Left hindlimb (tissue), 1 donor: Measurements from ENCODE around the gene ACY1.
A peak's percentile ranks its signal among the peaks of the same experiment; 100 is the strongest.
"Not testable (repeated sequence)": the region's sequence is repeated elsewhere in the genome, so short reads cannot be mapped to it uniquely, and the experiment has no call there.

Experiments used
- DNase-seq: peaks from one replicate; pipeline ENCODE4 v3.0.0-alpha.2; 2018

The ACY1 gene

DNA sequence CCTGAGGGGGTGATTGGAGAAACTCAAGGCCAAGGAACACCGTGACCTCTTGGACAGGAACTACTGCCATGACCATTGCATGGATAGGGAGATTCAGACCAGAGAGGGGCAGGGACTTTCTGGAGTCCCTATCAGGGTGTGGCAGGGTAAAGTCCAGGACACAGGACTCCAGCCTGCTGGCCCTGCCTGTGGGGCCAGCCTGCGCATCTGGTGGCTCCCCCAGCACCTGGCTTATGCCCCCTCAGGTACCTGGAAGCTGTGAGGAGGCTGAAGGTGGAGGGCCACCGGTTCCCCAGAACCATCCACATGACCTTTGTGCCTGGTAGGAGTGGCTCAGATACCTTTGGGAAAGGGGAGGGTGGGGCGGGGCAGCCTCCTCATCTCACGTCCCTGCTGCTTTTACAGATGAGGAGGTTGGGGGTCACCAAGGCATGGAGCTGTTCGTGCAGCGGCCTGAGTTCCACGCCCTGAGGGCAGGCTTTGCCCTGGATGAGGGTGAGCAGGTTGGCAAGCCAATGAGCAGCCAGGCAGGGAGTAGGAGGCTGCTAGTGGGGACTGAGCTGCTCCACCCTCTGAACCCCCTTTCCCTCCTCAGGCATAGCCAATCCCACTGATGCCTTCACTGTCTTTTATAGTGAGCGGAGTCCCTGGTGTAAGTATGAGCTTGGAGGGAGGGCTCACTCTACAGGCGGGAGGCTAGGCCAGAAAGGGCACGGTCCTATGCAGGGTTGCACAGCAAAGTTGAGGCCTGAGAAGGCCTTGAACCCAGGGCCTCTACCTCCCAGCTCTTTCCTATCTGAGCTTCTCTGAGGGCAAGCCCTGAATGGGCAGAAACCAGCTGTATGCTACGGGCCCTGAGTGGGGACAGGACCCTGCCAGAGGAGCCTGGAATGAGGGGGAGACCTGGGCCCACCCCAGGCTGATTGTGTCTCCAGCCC lies 2.9 kb downstream of the ACY1 start:
- DNase-seq = no peak

DNA sequence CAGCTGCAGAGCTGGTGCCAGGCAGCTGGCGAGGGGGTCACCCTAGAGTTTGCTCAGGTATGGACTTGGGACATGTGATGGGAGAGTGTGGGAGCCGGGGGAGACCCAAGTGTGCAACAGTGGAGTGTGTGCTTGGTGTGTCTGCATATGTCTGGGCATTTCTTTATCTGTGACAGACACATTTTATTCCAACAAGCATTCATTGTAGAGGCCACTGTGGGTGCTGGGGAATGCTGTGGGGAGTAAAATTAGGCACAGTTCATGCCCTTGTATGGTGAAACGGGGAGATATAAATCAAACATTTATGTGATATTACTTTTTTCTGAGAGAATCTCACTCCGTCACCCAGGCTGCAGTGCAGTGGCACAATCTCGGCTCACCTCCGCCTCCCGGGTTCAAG lies 4.2 kb downstream of the ACY1 start:
- no peak for DNase-seq

DNA sequence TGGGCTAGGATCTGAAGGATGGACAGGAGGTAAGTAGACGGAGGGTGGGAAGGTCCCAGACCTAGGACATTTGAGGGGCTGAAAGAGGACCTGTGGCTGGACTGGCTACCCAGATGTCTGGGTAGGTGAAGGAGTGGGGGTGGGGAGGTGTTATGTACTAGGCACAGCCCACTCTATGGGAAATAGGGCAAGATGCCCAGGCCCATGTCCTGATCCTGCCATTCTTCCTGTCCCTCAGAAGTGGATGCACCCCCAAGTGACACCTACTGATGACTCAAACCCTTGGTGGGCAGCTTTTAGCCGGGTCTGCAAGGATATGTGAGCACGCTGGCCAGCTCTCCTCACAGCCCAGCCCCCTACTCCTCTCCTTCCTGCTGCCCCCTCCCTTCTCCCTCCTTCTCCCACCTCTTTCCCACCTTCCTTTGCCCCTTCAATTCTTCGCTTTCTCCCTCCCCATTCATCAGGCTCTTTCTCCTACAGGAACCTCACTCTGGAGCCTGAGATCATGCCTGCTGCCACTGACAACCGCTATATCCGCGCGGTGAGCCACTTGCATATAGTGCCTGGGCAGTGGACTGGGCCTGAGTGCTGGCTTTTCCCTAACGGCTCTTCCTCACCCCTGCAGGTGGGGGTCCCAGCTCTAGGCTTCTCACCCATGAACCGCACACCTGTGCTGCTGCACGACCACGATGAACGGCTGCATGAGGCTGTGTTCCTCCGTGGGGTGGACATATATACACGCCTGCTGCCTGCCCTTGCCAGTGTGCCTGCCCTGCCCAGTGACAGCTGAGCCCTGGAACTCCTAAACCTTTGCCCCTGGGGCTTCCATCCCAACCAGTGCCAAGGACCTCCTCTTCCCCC lies 5.2 kb downstream of the ACY1 start:
- DNase-seq = no peak

DNA sequence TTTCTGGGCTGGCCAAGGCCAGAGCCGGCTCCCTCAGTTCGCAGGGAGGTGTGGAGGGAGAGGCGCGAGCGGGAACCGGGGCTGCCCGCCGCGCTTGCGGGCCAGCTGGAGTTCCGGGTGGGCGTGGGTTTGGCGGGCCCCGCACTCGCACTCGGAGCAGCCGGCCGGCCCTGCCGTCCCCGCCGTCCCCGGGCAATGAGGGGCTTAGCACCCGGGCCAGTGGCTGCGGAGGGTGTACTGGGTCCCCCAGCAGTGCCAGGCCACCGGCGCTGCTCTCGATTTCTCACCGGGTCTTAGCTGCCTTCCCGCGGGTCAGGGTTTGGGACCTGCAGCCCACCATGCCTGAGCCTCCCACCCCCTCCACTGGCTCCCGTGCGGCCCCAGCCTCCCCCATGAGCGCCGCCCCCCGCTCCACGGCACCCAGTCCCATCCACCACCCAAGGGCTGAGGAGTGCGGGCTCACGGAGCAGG lies 7.2 kb downstream of the ACY1 start:
- DNase-seq = not testable (repeated sequence)

DNA sequence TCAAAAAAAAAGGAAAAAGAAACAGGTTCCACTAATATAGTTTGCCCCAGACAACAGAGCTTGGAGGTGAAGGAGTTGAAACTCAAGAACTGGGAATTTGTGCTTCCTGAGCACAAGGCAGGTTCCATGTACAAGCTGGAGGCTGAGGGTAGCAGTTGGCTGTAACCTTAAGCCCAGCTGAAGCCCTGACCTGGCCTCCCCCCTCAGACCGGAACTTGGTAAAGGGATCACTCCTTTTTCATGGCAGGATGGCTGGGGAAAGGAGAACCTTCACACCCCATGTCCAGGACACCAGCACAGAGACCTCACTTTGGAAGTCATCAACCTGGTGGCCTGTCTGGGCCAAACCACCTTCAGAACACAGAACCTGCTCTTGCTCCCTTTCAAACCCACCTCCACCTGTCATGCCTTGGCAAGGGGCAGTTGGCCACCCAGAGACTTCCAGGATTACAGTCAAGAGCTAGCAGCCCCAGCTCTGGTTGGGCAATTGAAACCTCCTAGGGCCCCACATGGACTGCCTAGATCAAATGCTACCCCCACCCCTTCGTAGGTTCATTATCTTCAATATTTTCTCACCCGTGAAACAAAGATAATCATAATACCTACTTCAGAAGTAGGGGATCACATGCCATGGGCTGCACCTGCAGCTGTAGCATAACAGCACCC lies 8.8 kb downstream of the ACY1 start:
- DNase-seq = no peak

DNA sequence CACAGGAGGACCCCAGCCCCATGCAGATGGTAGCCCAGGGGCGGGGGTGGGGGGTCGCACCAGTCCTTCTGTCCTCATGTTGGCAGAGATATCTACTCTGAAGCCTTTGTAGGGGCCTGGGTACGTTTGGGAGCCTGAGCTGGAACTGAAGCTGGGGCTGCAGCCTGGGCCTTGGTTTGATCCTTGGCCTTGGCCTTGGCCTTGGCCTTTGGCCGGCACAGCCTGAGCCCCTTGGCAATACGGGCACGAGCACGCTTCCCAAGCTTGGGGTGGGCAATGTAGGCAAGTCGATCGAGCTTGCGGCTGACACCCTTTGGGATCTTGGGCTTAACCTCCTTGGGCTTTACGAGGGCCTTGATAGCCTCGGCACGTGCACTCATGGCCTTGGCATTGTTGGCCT lies 10.3 kb downstream of the ACY1 start:
- not testable (repeated sequence) for DNase-seq

DNA sequence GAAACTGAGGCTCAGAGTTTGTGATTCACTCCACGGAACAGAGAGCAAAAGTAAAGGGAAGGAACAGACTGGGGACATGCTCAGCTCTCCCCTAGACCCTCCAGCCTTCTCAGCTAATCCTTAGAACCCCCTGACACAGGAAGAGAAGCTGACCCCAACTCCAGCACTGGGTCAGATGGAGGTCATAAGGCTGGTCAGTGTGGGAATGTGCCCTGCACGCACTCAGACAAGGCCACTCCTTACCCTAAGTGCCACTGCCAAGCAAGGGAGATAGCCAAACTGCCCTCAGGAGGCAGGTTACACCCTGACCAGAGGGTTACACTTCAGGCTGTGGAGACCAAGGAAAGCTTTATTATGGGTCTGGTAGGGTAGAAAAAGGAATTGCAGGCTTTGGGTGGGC lies 11.2 kb downstream of the ACY1 start:
- DNase-seq = no peak

DNA sequence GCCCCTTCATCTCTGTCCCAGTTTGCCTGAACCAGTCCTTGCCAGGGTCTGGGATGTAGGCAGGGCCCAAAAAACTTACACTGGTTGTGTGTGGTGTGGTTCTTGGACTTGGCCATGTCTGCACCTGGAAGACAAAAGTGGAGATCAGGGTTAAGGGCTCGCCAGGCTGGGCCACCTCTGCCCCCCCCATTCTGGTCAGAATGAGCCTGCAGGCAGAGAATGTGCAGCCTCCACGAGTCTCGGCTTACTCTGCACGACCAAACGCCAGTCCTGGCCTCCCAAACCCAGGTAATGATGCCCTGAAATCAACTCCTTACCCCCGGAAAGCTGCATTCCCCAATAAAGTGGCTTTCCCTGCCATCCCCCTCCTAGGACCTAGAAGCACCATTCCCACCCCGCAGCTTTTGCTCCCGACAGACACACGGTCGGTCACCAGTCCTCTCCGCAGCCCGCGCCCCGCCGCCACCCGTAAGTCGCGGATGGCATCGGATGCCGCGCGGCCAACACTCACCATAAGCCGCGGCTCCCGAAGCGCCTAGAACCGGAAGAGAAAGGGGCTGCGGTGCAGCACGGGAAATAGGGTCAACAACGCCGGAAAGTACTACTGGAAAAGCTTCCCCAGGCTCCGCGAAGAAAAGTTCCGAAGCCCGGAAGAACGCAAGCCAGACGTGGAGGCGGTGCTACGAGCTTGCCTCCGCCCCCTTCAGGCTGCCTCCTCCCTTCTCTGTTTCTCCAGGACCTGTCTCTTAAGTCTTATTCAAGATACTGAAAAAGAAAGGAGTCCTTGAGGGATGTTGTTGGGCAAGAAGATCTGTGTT lies 12.2 kb downstream of the ACY1 start, which contains the start of gene RPL29:
Gene RPL29 (minus strand): TSS at position 550 of the 818 bp plus-strand sequence. CDS start 434 bp downstream, at position 116.
- peak; percentile 95 for DNase-seq

DNA sequence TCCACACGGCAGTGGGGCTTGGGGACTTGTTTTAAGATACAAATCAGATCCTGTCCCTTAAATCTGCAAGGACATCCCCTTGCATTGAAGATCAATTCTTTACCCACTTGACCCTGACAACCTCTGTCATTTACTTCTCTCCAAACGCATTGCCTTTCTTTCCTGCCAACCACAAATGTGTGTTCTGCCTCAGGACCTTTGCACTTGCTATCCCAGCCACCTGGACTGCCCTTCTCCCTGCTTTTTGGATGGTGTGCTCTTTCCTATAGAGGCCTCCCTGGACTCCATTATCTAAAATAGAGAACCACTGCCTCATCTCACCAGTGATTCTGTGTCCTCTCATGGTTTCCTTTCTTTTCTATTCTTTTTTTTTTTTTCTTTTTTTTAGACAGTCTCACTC lies 13.8 kb downstream of the ACY1 start:
- DNase-seq = no peak

DNA sequence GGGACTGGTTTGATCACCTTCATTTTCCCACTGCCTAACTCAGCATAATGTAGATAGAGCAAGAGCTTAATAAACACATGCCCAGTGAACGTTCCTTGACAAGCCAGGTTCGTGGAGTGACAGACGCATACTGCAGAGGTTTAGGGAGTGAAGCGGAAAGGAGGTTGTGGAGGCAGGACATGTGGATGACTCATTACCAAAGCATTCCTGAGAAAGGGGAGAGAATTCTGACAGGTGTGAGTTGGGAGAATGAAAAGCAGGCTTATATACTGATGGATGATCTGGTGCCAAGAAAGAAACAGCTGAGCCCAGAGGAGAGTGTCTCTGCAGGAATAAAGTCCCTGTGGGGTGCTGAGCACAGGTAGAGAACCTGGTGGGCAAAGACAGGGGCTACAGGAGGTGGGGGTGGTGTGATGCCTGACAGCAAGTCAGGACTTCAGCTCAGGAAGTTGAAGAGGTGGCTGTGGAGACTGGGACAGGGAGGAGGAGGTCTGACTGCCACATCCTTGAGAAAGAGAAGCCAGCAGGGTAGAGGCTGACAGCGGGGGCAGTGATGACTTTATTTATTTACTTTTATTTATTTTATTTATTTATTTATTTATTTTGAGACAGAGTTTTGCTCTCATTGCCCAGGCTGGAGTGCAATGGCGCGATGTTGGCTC lies 14.7 kb downstream of the ACY1 start:
- DNase-seq = no peak

DNA sequence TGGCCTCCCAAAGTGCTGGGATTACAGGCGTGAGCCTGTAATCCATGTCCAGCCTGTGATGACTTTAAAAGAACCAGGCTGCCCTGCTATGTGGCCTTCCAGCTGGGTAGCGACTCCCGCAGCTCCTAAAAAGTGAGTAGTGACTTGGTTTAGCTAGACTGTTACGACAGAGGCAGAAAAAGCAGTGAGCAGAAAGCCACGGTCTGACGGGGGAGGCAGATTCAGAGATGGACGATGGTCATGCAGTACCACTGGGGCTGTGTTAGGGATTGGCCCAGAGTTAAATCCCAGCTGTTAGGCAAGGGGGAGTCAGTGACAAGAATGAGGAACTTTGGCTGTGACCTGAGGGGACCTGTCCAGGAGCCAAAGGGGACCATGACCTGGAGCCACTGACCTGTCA lies 15.4 kb downstream of the ACY1 start:
- no peak for DNase-seq

DNA sequence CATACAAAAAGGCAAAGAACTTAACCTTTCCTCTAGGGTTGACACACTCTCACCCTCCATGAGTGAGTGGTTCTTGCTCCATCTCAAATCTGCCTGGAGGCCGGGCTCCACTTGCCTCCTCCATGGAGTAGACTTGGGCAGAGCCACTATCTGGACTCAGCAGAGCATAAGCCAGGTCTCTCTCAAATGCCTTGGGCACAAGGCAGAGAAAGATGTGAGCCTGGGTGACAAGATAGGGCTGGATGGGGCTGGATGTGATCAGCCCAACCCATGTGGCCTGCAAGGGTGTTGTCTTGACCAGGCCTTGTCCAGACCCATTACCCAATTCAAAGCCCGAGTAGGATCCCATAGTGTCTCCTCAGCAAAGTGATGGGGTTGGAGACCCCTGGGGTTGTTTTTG lies 16.5 kb downstream of the ACY1 start:
- no peak for DNase-seq

DNA sequence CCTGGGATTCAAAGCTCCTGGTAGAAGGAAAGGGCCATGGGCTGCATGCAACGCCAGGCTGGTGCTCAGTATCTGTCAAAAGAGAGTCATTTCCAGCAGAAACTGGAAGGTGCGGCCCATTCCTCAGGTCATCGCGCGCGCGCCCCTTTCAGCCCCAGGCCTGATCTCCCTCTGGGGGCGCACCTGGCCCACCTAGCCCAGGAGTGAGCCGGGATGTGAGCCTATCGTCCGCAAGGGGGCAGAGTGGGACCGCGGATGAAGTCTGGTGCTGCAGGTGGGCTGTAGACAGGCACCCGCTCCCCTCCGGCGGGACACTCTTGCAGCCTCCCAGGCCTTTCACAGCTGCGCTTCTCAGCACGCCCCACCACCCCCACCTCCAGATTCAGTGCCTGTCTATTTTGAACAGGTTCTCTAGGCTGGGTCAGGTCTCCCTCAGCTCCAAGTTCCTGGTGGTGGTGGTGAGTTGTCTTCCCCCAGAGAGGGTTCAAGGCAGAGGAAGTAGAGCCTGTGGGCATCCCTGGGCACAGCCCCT lies 18.2 kb downstream of the ACY1 start:
- peak; percentile 82 for DNase-seq

DNA sequence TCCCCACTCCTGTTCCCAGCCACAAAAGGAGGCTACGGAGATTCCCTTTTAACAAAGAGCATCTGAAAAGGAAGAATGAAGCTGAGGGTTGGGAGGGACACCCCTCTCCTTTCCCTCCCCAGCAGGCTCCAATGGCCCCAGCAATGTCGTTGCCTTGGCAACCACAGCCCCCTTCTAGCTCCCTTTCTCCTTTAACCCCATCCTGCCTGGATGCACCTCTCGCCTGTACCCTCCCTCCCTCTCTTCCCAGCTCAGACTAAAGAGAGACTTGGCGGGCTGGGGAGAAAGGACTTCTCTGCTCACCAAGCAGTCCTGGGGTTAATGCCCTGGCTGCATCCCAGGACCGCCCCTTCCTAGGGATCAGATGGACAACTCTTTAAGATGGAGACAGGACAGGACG lies 19.4 kb downstream of the ACY1 start:
- DNase-seq = no peak

DNA sequence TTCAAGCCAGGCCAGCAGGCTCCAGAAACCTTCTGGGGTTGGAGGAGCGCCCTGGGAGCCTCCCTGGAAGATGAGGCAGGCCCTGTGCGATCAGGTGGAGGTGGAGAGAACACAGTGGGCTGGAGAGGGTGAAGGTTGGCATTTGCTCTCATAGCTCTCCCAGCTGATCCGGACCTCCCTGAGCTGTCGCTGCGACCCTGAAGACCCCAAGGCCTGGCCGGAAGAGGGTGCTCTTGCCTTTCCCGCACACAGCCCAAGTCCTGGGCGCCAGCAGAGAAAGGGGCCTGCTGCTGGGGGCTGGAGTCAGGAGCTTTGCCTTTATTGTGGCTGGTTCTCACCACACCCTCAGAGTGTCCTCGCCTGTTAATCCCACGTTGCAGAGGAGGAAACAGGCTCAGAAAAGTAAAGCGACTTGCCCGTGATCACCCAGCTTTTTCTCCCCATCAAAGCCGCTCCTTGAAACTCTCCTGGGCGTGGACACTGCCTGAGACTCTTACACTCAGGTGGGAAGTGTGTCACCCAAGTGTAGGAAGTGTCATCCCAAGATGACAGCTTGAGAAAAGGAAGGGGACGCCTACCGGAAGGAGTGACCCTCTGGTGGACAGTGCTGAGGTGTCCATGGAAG lies 20.9 kb downstream of the ACY1 start:
- DNase-seq = peak; percentile 86

DNA sequence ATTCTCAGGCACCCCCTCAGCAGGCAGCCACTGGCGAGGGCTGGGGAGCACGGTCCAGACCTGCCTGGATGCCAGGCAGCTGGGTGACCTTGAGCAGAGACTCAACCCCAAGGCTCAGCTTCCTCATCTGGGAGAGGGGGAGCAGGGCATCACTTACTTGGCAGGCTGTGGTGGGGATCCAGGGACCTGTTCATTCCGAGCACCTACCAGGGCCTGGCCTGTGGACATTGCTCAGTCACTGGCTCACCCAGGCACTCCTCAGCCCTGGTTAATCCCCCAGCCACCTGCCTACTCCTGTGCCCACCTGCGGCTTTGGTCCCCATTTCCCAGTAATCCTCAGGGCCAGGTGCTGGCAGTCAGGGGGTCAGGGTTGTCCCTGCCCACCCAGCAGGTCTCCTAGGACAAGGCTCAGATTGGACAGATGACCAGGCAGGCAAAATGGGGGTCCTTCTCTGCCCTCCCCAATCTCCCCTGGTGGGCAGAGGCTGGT lies 21.6 kb downstream of the ACY1 start:
- no peak for DNase-seq

DNA sequence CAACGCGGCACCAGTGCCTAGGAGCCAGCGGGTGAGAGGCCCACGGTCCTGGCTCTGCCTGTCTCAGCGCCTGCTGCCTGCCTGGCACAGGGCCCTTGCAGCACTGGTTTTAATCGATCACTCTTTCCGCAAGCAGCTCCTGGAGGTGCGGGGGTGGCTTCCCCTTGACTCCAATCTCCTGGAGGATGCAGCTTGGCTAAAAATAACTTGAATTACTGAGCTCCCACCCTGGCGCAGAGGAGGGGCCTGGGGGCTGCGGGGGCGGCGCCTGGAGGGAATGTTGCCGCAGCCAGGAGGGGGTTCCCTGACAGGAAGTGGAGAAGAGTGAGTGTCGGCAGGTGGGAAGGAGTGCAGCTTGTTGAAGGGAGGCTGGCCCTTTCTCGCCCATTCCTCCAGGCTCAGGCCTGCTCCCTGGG lies 22.2 kb downstream of the ACY1 start:
- DNase-seq = peak; percentile 78

DNA sequence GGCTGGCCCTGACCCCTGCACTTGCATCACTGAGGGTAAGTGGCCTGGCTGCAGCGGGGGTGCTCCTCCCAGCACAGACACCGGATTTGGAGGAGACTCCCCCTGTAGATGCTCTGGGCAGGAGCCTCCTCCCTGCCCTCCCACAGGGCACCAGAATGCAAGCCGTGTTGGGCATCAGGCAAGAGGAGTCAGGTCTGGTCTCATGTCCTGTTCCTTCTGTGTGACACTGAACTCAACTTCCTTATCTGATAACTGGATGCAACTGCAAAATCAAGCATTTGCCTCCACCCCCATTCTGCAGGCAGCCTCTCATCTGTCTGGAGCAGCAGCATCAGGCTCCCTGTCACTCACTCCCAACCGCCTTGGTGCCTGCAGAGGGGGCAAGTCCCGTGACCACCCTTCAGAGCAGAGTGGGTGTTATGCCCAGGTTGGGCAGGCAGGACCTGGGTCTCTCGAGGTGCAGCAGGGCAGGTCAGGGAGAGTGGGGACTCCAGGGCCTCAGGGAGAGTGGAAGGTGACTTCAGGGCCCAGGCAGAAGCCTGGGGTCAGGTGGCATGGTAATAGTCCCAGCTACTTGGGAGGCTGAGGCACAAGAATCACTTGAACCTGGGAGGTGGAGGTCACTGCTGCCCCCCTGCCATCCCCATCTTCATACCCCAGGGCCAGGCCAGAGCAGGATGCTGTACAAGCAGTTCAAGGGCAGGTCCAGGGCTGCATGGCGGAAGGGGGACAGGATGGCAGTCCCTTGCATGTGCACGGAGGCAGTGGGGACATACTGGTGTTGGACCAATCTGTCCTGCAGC lies 22.9 kb downstream of the ACY1 start:
- no peak for DNase-seq

DNA sequence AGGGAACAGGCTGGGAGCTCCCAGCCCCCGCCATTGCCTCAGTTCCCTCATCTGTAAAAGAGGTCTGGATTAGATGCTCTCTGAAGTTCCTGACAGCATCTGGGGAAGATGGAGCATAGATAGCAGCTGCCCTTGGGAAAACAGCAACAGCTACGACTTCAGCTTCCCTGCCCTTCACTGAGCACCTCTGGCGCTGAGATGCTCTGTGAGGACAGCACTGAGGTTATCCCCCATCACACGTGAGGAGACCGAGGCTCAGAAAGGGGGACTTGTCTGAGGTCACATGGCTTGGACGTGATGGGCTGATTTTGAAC lies 23.4 kb downstream of the ACY1 start:
- DNase-seq = no peak

DNA sequence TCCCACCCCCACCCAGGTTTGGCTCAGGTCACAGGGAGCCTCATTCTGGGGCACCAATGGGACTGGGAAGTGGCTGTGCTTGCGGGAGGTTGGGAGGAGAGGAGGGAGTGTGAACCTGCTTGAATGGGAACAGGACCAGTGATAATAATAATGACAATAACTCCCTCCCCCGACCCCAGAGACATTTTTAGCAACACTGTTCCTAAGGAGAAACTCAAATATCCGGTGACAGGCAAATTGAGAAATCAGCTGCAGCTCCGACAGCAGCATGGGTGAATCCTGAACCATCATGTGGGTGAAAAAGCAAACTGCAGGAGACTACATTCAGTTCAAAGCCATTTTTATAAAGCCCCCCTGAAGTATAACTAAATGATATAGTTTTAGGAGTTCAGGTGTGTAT lies 24.0 kb downstream of the ACY1 start:
- DNase-seq = no peak
